AG04449 (cell line): ENCODE results near the gene LAMA3.
"Not testable (repeated sequence)": the region's sequence is repeated elsewhere in the genome, so short reads cannot be mapped to it uniquely, and the experiment has no call there.

ENCODE experiments used
- CTCF ChIA-PET: fragments of 350-600 bp; formaldehyde crosslinking; extraction: SDS; loops from one replicate; lab custom pipeline; 2021; ENCODE audit warnings: antibody characterized with exemption; lab: Yijun Ruan, JAX
- POLR2A ChIA-PET: fragments of 400-600, 350-600 bp; formaldehyde crosslinking; extraction: SDS; loops from one replicate; lab custom pipeline; 2020; ENCODE audit warnings: antibody characterized with exemption, inconsistent platforms; lab: Yijun Ruan, JAX
- DNase-seq: peaks from one replicate; pipeline ENCODE4 v3.0.0-alpha.2; 2010; ENCODE audit warnings: low read depth, low spot score
- H3K4me3 ChIP-seq: 2 replicates; pipeline ENCODE4 v1.5.1; 2011; ENCODE audit warnings: low read depth, mild to moderate bottlenecking, control low read depth, low read length
- CTCF ChIP-seq: IDR thresholded peaks from one replicate; pipeline ENCODE4 v1.5.1; 2011; ENCODE audit warnings: mild to moderate bottlenecking, moderate library complexity, low read length, control low read depth, inconsistent platforms; ENCODE audit not compliant: insufficient read depth; ENCODE audit errors: missing control alignments

Gene LAMA3

DNA sequence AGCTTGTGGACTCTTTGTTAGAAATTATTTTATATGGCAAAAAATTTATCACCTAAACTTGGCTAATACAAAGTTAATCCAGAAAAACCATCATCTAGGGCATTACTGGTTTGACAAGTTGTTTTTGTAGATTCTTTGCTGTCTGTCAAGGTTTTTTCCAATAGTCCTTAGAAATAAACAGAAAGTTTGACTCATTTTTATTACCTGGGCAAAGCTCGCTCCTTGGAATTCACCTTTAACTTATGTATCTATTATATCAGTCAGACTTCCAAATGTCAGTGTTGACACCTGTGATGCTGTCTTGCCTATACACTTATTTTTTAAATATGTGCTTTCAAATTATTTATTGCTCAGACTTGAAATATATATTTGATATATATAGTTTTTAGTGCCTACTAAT is 21.7 kb downstream of the LAMA3 start:
- no peak for DNase-seq
- no peak for TF ChIP-seq CTCF
- CTCF ChIA-PET: interaction anchor here (1.2 to 4.7 kb wide), 2 partner anchors 8 to 208 kb away, joined by 3 to 28 read pairs; no protein-coding TSS in a partner anchor
- H3K4me3 ChIP-seq: no peak overlapping the region
- POLR2A ChIA-PET: no interaction called here

- no peak for TF ChIP-seq CTCF
- ChIA-PET POLR2A (no interaction called here), CTCF (interaction anchor here (1.2 to 4.7 kb wide), 2 partner anchors 9 to 207 kb away, joined by 3 to 28 read pairs; no protein-coding TSS in a partner anchor)
- DNase-seq: no peak
- H3K4me3 ChIP-seq: no peak overlapping the region
These were observed 22.2 kb downstream of the LAMA3 start for GRCh38 chr18:23711426-23711825.

GRCh38 chr18:23712445-23712844 is 23.2 kb downstream of the LAMA3 start:
- ChIA-PET POLR2A (no interaction called here), CTCF (interaction anchor here (4.7 kb wide), 1 partner anchor 10 kb away, joined by 28 read pairs; no protein-coding TSS in a partner anchor)
- no peak for TF ChIP-seq CTCF
- DNase-seq: no peak
- H3K4me3 ChIP-seq: no peak overlapping the region

DNA sequence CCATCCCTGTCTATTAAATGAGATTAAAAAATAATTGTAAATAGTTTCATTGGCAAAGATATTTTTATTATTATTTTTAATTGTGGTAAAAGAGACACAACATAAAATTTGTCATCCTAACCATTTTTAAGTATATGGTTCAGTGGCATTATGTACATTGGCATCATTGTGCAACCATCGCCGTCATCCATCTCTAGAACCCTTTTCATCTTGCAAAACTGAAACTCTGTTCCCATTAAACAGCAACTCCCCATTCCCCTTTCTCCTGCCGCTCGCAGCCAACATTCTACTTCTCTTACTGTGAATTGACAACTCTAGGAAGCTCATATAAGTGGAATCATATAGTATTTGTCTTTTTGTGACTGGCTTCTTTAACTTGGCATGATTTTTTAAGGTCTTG is 25.3 kb downstream of the LAMA3 start:
- ChIA-PET CTCF (interaction anchor here (4.7 kb wide), 1 partner anchor 12 kb away, joined by 28 read pairs; no protein-coding TSS in a partner anchor), POLR2A (no interaction called here)
- no peak for TF ChIP-seq CTCF
- H3K4me3 ChIP-seq: no peak overlapping the region
- no peak for DNase-seq

DNA sequence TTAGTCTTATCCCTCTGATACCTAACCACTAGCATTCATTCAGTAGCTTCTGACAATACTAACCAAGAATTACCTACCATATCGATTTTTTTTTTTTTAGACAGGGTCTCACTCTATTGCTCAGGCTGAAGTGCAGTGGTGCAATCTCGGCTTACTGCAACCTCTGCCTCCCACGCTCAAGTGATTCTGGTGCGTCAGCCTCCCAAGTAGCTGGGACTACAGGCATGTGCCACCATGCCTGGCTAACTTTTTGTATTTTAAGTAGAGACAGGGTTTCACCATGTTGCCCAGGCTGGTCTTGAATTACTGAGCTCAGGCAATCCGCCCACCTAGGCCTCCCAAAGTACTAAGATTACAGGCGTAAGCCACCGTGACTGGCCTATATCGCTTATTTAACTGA is 26.8 kb downstream of the LAMA3 start:
- CTCF ChIA-PET: interaction anchor here (1.3 kb wide), 1 partner anchor 13 kb away, joined by 10 read pairs; no protein-coding TSS in a partner anchor
- POLR2A ChIA-PET: not testable (repeated sequence)

GRCh38 chr18:23716516-23716915 is 27.3 kb downstream of the LAMA3 start:
- TF ChIP-seq CTCF: no peak
- ChIA-PET CTCF (interaction anchor here (1.3 kb wide), 1 partner anchor 13 kb away, joined by 10 read pairs; no protein-coding TSS in a partner anchor), POLR2A (no interaction called here)
- DNase-seq: no peak
- H3K4me3 ChIP-seq: no peak overlapping the region

More for the DNA sequence above, 26.8 kb downstream of the LAMA3 start:
- not testable (repeated sequence) for DNase-seq, H3K4me3 ChIP-seq

GRCh38 chr18:23716966-23717365 is 27.7 kb downstream of the LAMA3 start:
- DNase-seq: no peak
- CTCF ChIA-PET: no interaction called here
- no peak overlapping the region for H3K4me3 ChIP-seq
- no peak for TF ChIP-seq CTCF
- POLR2A ChIA-PET: no interaction called here
